PC-3 (cell line): ENCODE measurements around the gene PTPRN2.

ENCODE experiments used
- EZH2 ChIP-seq: fragments of 300-600 bp; sonication (generic); IDR thresholded peaks from one replicate; pipeline ENCODE4 v1.6.1; 2017; ENCODE audit warnings: antibody characterized with exemption, mild to moderate bottlenecking, low read length; ENCODE audit not compliant: unreplicated experiment
- TF ChIP-seq, protein P1 (sequence below): fragments of 300-600 bp; sonication (generic); conservative IDR thresholded peaks from 2 replicates; pipeline ENCODE4 v1.5.1; 2017; ENCODE audit warnings: antibody characterized with exemption, low read depth, mild to moderate bottlenecking, low read length

DNA sequence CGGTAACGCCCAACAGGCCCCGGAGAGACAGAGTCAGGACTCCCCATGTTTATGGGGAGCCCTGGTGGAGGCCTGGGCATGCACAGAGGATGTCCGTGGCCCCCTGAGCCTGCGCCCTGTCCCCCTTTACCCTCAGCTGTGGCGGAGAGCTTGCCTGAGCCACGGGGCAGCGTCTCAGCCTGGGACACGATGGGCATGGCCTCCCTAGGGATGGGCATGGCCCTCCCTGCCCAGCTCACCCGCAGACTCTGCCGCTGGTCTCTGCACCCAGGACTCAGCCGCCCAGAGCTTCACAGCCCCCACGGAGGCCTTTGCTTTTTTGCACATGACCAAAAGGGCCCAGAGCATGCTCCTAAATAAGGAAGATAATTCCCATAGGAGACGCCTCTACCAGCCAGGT is 394.2 kb downstream of the PTPRN2 start:
- TF ChIP-seq, protein P1, sequence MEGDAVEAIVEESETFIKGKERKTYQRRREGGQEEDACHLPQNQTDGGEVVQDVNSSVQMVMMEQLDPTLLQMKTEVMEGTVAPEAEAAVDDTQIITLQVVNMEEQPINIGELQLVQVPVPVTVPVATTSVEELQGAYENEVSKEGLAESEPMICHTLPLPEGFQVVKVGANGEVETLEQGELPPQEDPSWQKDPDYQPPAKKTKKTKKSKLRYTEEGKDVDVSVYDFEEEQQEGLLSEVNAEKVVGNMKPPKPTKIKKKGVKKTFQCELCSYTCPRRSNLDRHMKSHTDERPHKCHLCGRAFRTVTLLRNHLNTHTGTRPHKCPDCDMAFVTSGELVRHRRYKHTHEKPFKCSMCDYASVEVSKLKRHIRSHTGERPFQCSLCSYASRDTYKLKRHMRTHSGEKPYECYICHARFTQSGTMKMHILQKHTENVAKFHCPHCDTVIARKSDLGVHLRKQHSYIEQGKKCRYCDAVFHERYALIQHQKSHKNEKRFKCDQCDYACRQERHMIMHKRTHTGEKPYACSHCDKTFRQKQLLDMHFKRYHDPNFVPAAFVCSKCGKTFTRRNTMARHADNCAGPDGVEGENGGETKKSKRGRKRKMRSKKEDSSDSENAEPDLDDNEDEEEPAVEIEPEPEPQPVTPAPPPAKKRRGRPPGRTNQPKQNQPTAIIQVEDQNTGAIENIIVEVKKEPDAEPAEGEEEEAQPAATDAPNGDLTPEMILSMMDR = no peak
- TF ChIP-seq EZH2 = no peak
